ENCODE measurements around the gene CEBPA.
A peak's percentile ranks its signal among the peaks of the same experiment; 100 is the strongest.

CEBPA gene

DNA sequence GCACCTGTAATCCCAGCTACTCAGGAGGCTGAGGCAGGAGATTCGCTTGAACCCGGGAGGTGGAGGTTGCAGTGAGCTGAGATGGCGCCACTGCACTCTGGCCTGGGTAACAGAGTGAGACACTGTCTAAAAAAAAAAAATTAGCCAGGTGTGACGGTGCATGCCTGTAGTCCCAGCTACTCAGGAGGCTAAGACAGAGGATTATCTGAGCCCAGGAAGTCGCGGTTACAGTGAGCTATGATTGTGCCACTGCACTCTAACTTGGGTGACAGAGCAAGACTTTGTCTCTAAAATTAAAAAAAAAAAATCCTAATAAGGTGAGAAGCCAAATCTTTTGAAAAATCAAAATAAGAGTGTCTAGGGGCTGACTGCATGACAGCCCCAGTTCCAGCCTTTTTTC is 9.7 kb upstream of the CEBPA start:
- DNase-seq (ENCODE audit: low read depth) = no peak
- H3K4me3 ChIP-seq (ENCODE audit: low read depth, low read length) = no peak overlapping the region
- TF ChIP-seq, protein P1, sequence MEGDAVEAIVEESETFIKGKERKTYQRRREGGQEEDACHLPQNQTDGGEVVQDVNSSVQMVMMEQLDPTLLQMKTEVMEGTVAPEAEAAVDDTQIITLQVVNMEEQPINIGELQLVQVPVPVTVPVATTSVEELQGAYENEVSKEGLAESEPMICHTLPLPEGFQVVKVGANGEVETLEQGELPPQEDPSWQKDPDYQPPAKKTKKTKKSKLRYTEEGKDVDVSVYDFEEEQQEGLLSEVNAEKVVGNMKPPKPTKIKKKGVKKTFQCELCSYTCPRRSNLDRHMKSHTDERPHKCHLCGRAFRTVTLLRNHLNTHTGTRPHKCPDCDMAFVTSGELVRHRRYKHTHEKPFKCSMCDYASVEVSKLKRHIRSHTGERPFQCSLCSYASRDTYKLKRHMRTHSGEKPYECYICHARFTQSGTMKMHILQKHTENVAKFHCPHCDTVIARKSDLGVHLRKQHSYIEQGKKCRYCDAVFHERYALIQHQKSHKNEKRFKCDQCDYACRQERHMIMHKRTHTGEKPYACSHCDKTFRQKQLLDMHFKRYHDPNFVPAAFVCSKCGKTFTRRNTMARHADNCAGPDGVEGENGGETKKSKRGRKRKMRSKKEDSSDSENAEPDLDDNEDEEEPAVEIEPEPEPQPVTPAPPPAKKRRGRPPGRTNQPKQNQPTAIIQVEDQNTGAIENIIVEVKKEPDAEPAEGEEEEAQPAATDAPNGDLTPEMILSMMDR (IDR thresholded peaks at IDR 0.05; ENCODE audit: control insufficient read depth, extremely low read depth, insufficient read depth) = no peak

DNA sequence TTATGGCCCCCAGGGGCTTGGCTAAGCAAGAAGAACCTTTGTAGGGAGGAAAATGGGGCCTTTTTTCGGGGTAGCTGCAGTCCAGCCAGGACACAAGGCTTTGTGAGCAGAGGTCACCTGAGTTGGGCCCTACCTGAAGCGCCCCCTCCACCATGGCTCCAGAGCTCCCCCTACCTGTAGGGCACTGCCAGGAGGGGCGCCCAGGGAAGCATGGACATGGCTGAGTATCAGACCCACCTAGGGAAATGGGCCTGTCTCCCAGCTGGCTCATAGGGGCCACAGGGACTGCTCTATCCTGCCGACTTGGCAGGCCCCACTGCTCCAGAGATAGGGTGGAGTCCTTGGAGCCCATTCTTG is 9.0 kb upstream of the CEBPA start:
- TF ChIP-seq, protein P1 (IDR thresholded peaks at IDR 0.05; ENCODE audit: control insufficient read depth, extremely low read depth, insufficient read depth) = peak; percentile 44
- H3K4me3 ChIP-seq (ENCODE audit: low read depth, low read length) = peak overlapping the region; percentile 3; the same call in 1 of the 2 replicates
- no peak for DNase-seq (ENCODE audit: low read depth)

DNA sequence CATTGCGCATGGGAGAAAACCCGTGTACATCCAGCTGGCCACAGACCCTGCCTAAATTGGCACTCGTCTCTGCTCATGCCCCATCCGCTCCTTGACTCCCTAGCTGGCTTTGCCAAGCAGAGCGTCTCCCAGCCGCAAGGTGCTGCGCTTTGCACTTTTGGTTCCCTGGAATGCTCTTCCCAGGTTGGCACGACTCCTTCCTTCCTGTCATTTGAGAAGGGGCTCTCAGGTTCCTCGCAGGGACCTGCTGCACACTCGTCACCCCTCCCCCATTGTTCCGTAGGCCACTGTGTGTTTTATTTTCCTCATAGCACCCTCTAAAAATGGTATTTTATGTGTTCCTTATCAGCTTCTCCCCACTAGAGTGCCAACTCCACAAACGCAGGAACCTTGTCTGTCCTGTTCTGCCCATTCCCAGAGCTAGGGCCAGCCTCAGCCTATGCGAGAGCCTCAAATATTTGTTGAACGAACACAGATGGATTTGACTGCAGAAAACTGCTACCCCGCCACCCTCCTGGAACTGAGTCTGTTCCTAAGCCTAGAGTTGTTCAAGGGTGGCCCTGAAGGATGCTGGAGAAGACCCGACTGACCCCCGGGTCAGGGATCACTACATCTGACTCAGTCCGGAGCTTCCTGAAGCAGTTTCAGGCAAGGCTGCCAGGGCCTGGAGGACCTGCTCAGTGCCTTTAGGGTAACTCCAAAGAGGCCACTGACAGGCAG is 8.4 kb upstream of the CEBPA start:
- peak; percentile 97 for DNase-seq (ENCODE audit: low read depth)
- peak overlapping the region; percentile 5; the same call in 1 of the 2 replicates for H3K4me3 ChIP-seq (ENCODE audit: low read depth, low read length)
- TF ChIP-seq, protein P1 (IDR thresholded peaks at IDR 0.05; ENCODE audit: control insufficient read depth, extremely low read depth, insufficient read depth) = peak; percentile 31; the same call in 1 of the 2 replicates

DNA sequence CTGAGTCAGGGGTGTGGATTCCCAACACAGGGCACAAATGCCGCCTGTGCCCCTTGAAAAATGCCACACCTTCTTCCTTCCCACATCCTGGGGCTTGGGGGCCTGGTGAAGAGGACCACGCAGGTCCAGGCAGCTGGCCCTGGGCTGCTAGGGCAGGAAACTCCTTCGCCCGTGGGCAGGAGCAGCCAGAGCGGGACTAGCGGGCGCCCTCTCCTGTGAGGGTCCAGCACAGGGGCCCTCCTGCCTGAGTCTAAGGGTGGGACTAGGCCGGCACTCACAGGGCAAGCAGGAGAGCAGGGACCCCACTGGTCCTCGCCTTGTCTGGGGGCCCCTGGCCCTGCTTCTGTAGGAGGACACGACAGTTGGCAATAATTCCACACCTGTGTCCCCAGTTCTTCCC is 7.5 kb upstream of the CEBPA start:
- no peak overlapping the region for H3K4me3 ChIP-seq (ENCODE audit: low read depth, low read length)
- no peak for DNase-seq (ENCODE audit: low read depth)
- TF ChIP-seq, protein P1 (IDR thresholded peaks at IDR 0.05; ENCODE audit: control insufficient read depth, extremely low read depth, insufficient read depth) = no peak

DNA sequence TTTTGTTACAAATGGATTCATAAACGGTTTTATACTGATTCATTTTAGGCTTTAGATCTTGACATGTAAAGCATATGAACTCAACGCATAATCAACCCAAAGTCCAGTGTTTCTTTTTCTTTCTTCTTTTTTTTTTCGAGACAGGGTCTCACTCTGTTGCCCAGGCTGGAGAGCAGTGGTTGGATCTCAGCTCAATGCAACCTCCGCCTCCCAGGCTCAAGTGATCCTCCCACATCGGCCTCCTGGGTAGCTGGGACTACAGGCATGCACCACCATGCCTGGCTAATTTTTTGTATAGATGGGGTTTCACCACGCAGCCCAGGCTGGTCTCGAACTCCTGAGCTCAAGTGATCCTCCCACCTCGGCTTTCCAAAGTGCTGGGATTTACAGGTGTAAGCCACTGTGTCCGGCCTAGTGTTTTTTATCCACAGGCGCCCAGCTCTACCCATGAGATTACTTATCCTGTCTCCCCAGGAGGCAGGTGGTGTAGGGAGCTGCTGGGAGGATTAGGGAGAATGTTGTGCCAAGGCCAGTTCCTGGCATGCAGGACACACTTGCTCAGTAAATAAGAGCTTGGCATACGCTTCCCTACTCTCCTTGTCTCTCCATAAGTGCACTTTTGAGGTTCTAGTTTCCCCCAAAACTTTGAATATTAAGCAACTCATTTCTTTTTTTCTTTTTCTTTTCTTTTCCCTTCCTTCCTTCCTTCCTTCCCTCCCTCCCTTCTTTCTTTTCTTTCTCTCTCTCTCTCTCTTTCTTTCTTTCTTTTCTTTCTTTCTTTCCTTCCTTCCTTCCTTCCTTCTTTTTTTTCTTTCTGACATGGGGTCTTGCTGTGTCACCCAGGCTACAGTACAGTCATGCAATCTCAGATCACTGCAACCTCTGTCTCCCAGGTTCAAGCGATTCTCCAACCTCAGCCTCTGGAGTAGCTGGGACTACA is 4.8 kb upstream of the CEBPA start:
- no peak overlapping the region for H3K4me3 ChIP-seq (ENCODE audit: low read depth, low read length)
- DNase-seq (ENCODE audit: low read depth) = peak; percentile 94
- TF ChIP-seq, protein P1 (IDR thresholded peaks at IDR 0.05; ENCODE audit: control insufficient read depth, extremely low read depth, insufficient read depth) = no peak

DNA sequence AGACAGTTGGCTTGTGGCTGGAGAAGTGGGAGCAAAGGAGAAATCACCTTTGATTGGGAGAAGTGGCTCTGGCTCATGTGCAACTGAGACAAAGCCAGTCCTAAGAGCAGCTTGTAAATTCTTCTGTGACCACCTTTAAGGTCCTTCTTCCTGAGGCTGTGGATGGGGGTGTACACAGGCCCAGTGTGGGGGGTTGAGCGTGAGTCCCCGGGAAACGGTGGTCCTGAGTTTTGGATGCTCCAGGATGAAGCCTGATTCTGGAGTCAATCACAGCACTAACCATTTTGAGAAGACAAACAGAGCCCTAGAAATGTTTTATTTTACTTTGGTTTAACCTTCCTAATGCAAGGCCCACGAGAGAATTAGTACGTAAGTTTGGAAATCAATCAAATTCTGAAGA is 3.9 kb upstream of the CEBPA start:
- no peak overlapping the region for H3K4me3 ChIP-seq (ENCODE audit: low read depth, low read length)
- TF ChIP-seq, protein P1 (IDR thresholded peaks at IDR 0.05; ENCODE audit: control insufficient read depth, extremely low read depth, insufficient read depth) = no peak
- DNase-seq (ENCODE audit: low read depth) = no peak
